HL-60 (cell line): ENCODE data around the gene HSPBAP1.

ENCODE experiments used
- DNase-seq, 2 experiments: peaks; one replicate each; pipeline ENCODE4 v3.0.0-alpha.2; 2010 to 2020; ENCODE audit warnings: low read depth in 1 of 2, low spot score in 1 of 2
- H3K27ac ChIP-seq: fragments of 250-450 bp; sonication (Bioruptor Pico); replicated peaks from 2 replicates; pipeline ENCODE4 v1.5.1; 2020; ENCODE audit warnings: mild to moderate bottlenecking, moderate library complexity
- H3K27me3 ChIP-seq: fragments of 250-450 bp; sonication (Bioruptor Pico); 2 replicates; pipeline ENCODE4 v1.5.1; 2021; ENCODE audit warnings: mild to moderate bottlenecking, moderate library complexity; ENCODE audit not compliant: insufficient read depth, poor library complexity, severe bottlenecking
- H3K4me3 ChIP-seq: replicated peaks from 2 replicates; pipeline ENCODE4 v1.5.1; 2011; ENCODE audit warnings: mild to moderate bottlenecking, control low read depth, low read length; ENCODE audit not compliant: insufficient read depth
- CTCF ChIP-seq: IDR thresholded peaks from one replicate; pipeline ENCODE4 v1.5.1; 2011; ENCODE audit warnings: low read length, control low read depth, inconsistent platforms; ENCODE audit not compliant: insufficient read depth
- GABPA ChIP-seq: IDR thresholded peaks from 2 replicates; pipeline ENCODE4 v1.6.1; 2012; ENCODE audit warnings: low read depth
- POLR2AphosphoS5 ChIP-seq: IDR thresholded peaks from 2 replicates; pipeline ENCODE4 v1.6.1; 2012; ENCODE audit warnings: low read depth
- REST ChIP-seq: IDR thresholded peaks from 2 replicates; pipeline ENCODE4 v1.6.1; 2012; ENCODE audit warnings: low read depth; ENCODE audit not compliant: insufficient replicate concordance
- SPI1 ChIP-seq: IDR thresholded peaks from 2 replicates; pipeline ENCODE4 v1.6.1; 2012; ENCODE audit warnings: low read depth, mild to moderate bottlenecking, borderline replicate concordance

Gene HSPBAP1

GRCh38 chr3:122725106-122725505 is 68.5 kb downstream of the HSPBAP1 start:
- H3K27me3 ChIP-seq, result no peaks in the 10 kb centered on the region
- TF ChIP-seq POLR2AphosphoS5, result no peak
- no peak overlapping the region for H3K4me3 ChIP-seq
- no peak overlapping the region for H3K27ac ChIP-seq
- no peak for DNase-seq

GRCh38 chr3:122719273-122719921 is 74.2 kb downstream of the HSPBAP1 start:
- Histone ChIP-seq H3K4me3 (no peak overlapping the region), H3K27me3 (no peaks in the 10 kb centered on the region), H3K27ac (no peak overlapping the region)
- no peak for DNase-seq
- TF ChIP-seq REST, result no peak
- no peak for TF ChIP-seq SPI1
- TF ChIP-seq GABPA, result no peak
- no peak for TF ChIP-seq CTCF
- TF ChIP-seq POLR2AphosphoS5, result no peak

- DNase-seq, result no peak
- Histone ChIP-seq H3K27ac (no peak overlapping the region), H3K4me3 (no peak overlapping the region), H3K27me3 (no peaks in the 10 kb centered on the region)
- TF ChIP-seq POLR2AphosphoS5 (no peak), REST (no peak), CTCF (no peak), GABPA (no peak), SPI1 (no peak)
Measured at GRCh38 chr3:122716667-122717066, 77.0 kb downstream of the HSPBAP1 start.

GRCh38 chr3:122714273-122714672 is 79.4 kb downstream of the HSPBAP1 start:
- no peak overlapping the region for H3K27ac ChIP-seq
- H3K4me3 ChIP-seq, result no peak overlapping the region
- no peaks in the 10 kb centered on the region for H3K27me3 ChIP-seq
- TF ChIP-seq GABPA (no peak), SPI1 (no peak), REST (no peak), CTCF (no peak), POLR2AphosphoS5 (no peak)
- DNase-seq, result no peak
